GM18868 (cell line): ENCODE measurements around the gene PSORS1C1.
"Not testable (repeated sequence)": the region's sequence is repeated elsewhere in the genome, so short reads cannot be mapped to it uniquely, and the experiment has no call there.

ENCODE experiments used
- ATAC-seq: cut with Tn5 transposase; IDR thresholded peaks from one replicate; pipeline ENCODE4 v1.9.1; 2021; ENCODE audit warnings: mild to moderate bottlenecking, moderate library complexity; ENCODE audit not compliant: unreplicated experiment

PSORS1C1 gene

DNA sequence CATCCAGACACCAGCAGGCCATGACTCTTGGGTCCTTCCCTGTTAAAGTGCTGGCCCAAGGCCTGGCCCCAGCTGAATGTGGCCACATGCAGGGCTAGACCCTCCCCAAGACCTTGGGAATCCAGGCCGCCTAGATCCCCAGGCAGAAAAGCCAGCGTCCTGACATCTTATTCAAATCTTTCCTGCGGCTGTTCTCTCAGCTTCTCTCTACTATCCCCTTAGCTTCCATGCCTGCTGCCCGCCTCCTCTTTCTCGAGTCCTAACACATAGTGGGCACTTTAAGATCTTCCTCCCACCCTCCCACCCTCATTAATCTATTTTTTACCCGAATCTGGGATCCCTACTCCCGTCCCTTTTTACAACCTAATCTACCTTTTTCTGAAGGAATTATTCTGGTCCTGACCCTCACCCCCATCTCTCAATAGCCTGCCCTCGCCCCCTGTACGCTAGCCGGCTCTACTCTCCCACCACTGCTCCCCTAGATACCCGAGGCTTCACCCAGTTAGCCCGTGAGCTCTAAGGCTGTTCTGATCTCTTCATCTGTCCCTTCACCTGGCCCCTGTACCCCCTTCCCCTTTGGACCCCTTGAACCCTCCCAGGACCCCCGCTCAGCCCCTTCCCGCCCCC, 43.0 kb downstream of the PSORS1C1 start, which contains the start of gene CCHCR1:
Gene CCHCR1, minus strand, starts transcription at position 290 of the 627 bp plus-strand sequence. Its CDS starts 202 bp downstream, at position 88.
- ATAC-seq, result no peak

DNA sequence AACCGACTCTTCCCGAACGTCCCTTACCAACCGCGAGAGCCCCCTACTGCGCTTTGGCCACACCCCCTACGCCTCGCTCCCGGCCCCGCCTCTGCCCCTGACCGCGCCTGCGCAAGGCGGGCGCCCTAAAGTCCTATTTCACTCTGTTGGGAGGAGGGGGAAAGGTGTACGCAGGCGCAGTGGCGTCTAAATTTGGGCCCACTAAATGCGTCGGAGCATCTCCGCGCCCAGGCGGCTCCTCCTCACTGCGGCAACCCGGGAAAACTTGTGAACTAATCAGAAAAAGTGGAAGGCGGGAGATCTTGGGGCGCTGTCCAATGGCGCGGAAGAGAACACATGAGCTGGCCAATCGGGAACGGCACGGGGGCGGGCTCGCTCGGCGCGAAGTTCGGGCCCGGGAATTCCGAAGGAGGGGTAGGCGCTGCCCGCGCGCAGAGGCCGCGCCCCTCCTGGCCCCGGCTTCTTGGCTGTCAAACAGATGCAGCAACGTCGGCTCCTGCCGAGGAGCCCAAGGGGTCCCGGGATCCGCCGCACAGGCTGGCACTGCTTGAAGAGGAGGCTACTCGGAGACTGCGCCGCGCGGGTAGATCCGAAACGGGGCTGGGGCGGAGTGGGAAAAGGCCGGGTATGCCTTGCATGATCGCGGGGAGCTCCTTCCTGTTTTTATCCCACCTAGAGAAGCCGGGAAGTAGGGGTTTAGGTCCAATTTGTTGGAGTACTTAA, 43.7 kb downstream of the PSORS1C1 start, which contains the start of gene TCF19:
Gene TCF19, plus strand, starts transcription at position 450 of the 723 bp plus-strand sequence. CDS start 881 bp downstream, outside the sequence.
- ATAC-seq, result peak; percentile 85

DNA sequence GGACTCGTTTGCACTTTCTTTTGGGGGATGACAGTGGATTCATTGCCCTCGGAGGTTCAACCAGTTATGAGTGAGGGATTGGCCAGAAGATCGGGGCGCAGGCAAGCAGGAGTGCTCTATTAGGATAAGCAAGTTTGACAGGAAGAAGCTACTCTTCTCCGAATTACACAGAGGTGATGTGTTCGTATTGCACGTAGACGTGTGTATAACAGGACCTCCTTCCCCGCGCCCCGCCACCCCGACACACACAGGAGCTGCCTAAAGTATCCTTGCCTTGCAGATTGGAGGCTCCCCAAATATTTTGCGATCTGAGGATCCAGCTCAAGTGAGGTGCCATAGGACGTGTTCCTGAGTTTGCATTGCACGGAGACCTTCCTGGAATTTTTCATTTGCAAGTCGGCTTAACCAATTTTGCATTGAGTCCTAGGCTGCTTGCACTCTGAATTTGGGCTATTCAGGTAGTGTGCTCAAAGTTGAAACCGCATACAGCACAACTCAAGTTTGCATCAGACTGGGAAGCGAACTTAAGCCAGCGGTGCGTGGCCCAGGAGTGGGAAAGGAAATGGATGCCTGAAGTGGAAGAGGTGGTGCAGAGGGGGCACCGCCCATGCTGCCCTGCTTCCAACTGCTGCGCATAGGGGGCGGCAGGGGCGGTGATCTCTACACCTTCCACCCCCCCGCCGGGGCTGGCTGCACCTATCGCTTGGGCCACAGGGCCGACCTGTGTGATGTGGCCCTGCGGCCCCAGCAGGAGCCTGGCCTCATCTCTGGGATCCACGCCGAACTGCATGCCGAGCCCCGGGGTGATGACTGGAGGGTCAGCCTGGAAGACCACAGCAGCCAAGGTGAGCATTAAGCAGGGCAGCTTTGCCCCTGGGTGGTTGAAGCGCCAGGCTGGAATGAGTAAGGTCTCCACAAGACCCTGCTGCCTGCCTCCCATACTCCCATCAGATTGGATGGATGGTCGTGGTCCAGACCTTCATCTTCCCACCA, 44.6 kb downstream of the PSORS1C1 start:
- ATAC-seq, result no peak

DNA sequence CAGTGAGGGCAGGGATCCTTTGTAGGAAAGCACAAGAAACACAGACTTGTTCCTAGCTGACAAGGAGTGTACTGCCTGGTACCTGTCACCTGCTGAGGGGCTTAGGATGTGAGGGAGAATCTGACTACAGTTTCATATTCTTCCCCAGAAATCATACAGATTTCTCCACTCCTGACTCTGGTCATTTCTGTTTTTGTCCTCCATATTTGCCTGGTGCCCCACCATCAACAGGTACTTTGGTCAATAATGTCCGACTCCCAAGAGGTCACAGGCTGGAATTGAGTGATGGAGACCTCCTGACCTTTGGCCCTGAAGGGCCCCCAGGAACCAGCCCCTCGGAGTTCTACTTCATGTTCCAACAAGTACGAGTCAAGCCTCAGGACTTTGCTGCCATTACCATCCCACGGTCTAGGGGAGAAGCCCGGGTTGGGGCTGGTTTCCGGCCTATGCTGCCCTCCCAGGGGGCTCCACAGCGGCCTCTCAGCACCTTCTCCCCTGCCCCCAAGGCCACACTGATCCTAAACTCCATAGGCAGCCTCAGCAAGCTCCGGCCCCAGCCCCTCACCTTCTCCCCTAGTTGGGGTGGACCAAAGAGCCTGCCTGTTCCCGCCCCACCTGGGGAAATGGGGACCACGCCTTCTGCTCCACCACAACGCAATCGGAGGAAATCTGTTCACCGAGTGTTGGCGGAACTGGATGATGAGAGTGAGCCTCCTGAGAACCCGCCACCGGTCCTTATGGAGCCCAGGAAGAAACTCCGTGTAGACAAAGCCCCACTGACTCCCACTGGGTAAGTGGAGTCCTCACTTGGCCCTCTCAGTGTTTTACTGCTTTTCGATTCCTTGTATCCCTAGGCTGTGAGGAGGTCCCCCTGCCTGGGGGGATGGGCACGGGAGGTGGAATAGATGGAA, 46.9 kb downstream of the PSORS1C1 start:
- ATAC-seq, result no peak

DNA sequence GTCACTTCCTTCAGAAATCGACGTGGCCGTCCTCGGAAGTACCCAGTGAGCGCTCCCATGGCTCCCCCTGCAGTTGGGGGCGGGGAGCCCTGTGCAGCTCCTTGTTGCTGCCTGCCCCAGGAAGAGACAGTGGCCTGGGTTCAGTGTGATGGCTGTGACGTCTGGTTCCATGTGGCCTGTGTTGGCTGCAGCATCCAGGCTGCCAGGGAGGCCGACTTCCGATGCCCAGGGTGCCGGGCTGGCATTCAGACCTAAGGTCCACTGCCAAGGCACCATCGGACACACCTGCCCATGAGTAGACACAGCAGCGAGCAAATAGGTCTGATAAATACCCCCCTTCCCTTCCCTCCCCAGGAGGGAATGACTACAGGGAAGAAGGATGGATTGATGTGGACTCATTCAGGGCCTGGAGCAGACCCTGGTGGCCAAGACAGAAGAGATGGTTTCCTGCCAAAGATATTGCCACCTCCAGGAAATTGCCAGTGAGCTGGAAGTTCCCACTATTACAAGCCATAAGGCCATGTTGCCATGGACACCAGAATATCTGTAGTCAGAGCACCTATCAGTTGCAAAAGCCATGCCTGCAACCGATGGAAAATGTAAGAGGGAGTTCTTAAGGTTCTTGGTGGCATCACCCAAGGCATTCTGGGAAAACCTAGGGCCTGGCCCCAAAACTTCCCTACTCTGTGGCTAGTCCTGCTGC, 48.0 kb downstream of the PSORS1C1 start:
- no peak for ATAC-seq

DNA sequence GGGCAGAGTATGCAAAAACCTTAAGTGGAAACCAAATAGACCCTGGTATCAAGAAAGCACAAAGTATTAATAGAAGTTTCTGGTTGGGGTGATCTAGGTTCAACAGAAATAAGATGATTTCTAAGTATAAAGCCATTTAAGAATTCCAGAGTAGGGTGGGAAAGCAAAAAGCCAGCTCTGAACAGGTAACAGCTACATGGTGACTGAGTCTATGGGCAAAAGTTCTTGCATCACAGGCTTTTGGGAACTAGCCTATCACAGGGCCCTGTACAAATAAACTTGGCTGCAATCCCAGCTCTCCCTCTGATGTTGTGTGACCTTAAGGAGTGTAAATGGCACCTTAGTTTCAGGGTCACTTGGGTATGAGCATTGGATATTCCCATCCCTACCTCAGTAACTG, 49.3 kb downstream of the PSORS1C1 start:
- no peak for ATAC-seq

DNA sequence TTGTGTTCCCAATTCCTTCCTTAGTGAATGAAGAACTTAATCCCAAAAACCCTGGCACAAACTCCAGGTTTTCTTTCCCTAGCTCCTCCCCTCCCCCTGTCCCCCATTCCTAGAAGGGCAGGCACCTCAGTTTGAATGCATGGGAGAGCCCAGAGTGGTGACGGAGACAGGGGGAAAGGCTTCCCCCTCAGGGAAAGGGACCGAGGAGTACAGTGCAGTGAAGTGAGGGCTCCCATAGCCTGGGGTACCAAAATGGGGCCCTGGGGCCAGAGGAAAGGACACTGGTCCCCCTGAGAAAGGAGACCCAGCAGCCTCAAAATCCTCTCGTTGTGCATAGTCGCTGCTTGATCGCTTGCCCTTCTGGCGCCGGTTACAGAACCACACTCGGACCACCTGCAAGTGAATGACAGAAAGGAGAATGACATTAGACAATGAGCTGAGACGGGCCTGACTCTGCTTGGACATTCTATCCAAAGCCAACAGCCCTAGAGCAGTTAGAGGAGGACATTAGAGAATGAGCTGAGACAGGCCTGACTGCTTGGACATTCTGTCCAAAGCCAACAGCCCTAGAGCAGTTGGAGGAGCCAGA, 50.0 kb downstream of the PSORS1C1 start:
- ATAC-seq, result not testable (repeated sequence)

DNA sequence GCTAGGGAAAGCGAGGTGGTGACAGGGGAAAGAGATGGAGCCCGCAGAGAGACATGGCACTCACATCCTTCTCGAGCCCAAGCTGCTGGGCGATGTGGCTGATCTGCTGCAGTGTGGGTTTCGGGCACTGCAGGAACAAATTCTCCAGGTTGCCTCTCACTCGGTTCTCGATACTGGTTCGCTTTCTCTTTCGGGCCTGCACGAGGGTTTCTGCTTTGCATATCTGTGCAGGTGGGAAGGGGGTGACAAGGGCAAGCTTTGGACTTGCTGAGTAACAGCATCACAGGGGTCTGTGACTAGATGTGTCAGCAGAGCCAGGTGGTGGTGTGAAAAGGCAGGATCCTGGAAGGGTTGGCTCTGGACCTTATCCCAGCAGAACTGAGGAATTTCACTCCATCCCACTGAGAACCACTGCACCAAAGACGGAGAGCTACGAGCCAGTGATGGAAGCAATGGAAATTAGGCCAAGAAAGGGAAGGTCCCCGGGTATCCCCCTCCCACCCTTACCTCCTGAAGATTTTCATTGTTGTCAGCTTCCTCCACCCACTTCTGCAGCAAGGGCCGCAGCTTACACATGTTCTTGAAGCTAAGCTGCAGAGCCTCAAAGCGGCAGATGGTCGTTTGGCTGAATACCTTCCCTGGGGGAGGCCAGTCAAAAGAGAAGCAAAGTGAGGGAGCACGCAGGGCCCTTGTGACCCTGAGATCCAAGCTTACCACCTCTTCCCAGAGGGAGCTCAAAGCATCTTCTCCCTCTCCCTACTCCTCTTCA, 50.6 kb downstream of the PSORS1C1 start:
- peak; percentile 79 for ATAC-seq

DNA sequence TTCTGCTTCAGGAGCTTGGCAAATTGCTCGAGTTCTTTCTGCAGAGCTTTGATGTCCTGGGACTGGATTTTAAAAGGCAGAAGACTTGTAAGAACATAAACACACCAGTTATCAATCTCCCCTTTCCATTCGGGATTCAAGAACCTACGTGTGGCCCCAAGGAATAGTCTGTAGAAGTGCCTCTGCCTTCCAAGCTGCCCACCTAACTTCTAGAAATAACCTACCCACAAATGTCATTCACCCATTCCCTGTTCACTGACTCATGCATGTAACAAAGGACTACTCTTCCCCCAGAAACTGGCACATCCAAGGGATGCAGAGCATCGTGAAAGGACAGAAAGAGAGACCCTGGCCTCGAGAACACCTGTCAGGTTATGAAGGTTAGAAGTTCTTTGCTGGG, 51.4 kb downstream of the PSORS1C1 start:
- no peak for ATAC-seq

DNA sequence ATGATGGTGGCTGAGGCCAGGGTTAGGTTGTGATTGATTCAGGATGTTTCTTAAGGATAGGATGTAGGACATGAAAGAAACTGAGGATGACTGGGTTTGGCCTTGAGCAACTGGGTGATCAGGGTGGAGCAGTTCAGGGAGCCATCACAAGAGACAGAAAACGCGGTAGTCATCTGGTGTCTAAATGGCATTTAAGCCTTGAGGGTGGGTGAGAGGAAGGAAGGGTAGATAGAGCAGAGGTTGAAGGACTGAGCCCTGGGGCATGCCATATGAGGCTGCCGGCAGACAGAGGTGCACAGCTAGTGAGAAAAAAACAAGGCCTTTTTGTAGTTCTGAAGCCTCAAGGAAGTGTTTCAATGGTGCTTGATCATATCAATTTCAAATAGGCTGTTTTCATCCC, 54.0 kb downstream of the PSORS1C1 start:
- ATAC-seq, result no peak

DNA sequence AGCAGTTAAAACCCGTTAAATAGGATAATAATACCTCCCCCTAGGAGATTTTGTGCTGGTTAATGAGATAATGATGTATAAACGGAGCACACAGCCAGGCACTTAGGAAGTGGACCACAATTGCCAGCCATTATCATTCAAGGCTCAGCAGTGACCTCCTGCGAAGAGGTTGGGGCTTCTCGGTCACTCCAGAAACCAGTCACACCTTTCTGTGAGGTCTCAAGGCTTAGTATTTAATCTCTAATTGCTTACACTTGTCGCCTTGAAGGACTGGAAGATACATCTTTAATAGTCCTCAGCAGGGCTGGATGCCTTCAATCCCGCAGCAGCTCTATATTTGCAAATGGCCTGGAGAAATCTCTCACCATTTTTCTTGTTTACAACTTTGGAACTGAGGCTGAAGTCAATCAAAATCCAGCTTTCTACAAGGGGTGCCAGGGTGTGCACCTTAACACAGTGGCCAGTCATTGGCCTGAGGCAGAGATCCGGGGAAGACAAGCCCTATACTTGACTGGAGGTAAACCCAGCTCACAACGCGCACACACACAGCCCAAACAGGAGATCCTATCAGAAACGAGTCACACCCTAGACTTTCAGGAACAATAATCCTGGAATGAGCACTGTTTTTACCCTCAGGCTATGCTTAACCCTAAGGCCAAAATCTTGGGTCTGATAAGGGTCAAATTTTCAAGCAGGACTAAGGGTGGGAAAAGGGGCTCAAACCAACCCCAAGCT, 54.7 kb downstream of the PSORS1C1 start:
- no peak for ATAC-seq

DNA sequence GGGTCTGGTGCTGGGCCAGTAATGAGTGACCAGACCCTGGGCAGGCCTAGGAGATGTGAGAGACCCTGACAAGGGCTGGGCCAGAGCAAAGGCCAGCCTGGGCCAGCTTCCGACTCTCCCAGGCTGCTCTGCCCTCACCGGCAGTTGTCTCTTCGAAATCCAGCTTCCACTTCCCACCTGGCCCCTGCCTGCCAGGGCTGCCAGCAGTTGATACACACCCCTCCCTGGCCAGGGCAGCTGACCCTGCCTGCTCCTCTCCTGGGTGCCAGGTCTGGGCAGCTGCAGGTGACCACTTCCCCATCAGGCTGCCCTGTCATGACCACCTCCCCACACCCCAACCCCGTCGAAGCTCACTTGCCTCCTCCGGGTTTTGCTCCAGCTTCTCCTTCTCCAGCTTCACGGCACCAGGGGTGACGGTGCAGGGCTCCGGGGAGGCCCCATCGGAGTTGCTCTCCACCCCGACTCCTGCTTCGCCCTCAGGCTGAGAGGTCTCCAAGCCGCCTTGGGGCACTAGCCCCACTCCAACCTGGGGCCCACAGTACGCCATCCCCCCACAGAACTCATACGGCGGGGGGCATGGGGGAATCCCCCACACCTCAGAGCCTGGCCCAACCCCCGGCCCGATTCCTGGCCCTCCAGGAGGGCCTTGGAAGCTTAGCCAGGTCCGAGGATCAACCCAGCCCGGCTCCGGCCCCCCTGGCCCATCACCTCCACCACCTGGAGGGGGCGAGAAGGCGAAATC, 55.4 kb downstream of the PSORS1C1 start:
- ATAC-seq, result not testable (repeated sequence)

DNA sequence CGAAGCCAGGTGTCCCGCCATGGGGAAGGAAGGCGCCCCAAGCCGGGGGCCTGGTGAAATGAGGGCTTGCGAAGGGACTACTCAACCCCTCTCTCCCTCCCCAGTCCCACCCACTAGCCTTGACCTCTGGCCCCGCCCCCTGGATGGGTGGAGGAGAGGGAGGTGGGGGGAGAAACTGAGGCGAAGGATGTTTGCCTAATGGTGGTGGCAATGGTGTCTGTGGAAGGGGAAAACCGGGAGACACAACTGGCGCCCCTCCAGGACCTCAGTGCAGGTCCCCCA, 55.9 kb downstream of the PSORS1C1 start, which contains the start of gene POU5F1:
Gene POU5F1, minus strand, starts transcription at position 83 of the 282 bp plus-strand sequence. Its CDS starts 62 bp downstream, at position 21.
- ATAC-seq, result no peak

DNA sequence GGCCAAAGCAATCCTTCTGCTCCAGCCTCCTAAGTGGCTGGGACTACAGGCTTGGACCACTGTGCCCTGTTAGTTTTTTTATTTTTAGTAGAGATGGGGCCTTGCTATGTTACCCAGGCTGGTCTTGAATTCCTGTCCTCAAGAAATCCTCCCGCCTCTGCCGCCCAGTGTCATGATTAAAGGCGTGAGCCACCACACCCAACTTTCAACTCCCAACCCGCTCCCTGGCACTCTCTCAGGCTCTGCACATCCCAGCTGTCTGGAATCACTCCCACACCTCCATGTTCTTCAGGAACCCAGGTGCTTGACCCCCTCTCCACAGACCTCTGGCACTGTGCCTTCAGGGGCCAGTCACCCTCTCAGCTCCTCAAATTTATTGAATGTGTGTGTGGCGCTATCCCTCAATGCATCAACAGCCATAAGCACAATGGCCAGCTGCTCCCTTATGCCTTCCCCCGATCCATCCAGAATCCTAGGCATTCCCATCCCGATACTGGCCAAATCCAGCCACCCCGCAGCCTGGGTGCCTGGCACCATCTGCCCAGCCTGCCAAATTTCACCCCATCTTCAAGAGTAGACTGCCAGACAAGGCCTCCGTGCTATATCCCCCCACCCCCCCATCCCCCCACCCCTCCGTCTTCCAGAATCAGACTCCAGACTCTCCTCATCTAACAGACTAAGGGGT, 56.5 kb downstream of the PSORS1C1 start:
- no peak for ATAC-seq

DNA sequence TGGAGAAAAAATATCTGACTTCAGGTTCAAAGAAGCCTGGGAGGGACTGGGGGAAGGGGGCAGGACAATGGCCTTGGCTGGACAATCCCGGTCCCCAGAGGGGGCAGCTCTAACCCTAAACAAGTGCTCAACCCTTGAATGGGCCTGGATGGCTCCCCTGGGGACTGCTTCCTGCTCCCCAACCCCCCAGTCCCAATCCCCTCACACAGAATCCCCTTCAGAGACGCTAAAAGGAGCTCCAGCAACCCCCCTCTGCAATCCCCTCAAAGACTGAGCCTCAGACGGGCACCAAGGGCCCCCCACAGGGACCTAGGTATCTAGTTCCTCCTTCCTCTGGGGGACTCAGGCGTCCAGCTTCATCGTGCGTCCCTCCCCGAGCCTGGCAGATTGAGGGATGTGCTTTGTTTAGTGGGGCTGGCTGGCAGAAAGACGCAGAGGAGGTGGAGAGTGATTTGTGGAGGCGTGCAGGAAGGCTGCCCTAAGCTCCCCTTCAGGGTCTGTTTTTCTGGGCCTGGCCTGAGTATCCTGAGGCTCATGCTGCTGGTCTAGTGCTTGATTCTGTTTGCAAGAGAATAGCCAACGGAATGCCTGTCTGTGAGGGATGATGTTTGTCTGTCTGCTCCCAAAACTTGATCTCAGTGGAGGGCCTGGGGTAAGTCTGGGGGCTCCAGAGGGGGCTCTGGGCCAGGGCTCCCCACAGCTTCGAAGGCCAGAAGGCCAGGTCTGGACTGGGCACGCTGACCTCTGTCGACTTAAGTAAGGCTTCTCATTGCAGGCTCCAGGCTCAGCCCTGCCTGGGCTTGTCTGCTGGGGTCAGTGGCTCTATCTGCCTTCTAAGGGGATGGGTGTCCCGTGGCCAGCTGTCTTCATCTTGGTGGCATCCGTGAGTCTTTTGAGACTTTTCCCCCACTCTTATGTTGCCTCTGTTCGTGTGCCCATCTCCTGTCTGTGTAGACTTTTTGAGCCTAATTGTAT, 57.6 kb downstream of the PSORS1C1 start:
- ATAC-seq, result no peak
